Lung (tissue), 12 donors: ENCODE data around the gene NT5DC3. TPM values are rescaled to one million over a fixed set of nuclear protein-coding genes. Genes with fewer than 3 reads are reported as not detected.

ENCODE experiments used
- ATAC-seq: fragments of 200-7000 bp; cut with Tn5 transposase; one replicate; pipeline ENCODE4 v1.9.1; 2020; ENCODE audit warnings: moderate number of reproducible peaks; ENCODE audit not compliant: insufficient read depth, low FRiP score
- DNase-seq, 3 donors: peaks; one replicate each; pipeline ENCODE4 v3.0.0-alpha.2; 2013 to 2017
- H3K27ac ChIP-seq, 2 donors: one replicate each; pipeline ENCODE4 v1.5.1; 2013; ENCODE audit warnings: mild to moderate bottlenecking in 2 of 2, moderate library complexity in 2 of 2, control low read depth in 1 of 2, inconsistent platforms in 1 of 2, low read depth in 1 of 2, low read length in 1 of 2
- H3K27me3 ChIP-seq, 3 donors: one replicate each; pipeline ENCODE4 v1.5.1; 2013; ENCODE audit warnings: low read length in 2 of 3; ENCODE audit not compliant: control insufficient read depth in 3 of 3, insufficient read depth in 3 of 3
- H3K36me3 ChIP-seq, 4 donors: one replicate each; pipeline ENCODE4 v1.5.1; 2013; ENCODE audit warnings: low read length in 4 of 4, mild to moderate bottlenecking in 1 of 4, moderate library complexity in 1 of 4; ENCODE audit not compliant: control insufficient read depth in 4 of 4, insufficient read depth in 4 of 4
- H3K4me1 ChIP-seq, 5 donors: one replicate each; pipeline ENCODE4 v1.5.1; 2013; ENCODE audit warnings: low read length in 5 of 5, mild to moderate bottlenecking in 2 of 5, moderate library complexity in 1 of 5; ENCODE audit not compliant: control insufficient read depth in 5 of 5, insufficient read depth in 5 of 5
- H3K4me3 ChIP-seq: one replicate; pipeline ENCODE4 v1.5.1; 2013; ENCODE audit warnings: mild to moderate bottlenecking, control low read depth, moderate library complexity
- H3K9ac ChIP-seq, 2 donors: one replicate each; pipeline ENCODE4 v1.5.1; 2013; ENCODE audit warnings: low read length in 2 of 2, control low read depth in 1 of 2; ENCODE audit not compliant: insufficient read depth in 1 of 2
- H3K9me3 ChIP-seq, 4 donors: one replicate each; pipeline ENCODE4 v1.5.1; 2013; ENCODE audit warnings: low read length in 3 of 4, mild to moderate bottlenecking in 1 of 4, moderate library complexity in 1 of 4; ENCODE audit not compliant: control insufficient read depth in 4 of 4, insufficient read depth in 3 of 4
- WGBS, 2 donors: extraction: QIAGEN DNeasy Blood & Tissue Kit; methylation state at CpG; one replicate each; pipeline ENCODE4 v1.1.7; 2013; 5-methylcytosine and 5-hydroxymethylcytosine counted together
- polyA plus RNA-seq, 2 donors: library from polyadenylated mRNA; stranded (reverse); fragments of 200-250 nt; gene quantifications; one replicate each; pipeline ENCODE4 v1.2.1, GENCODE V29; 2013
- total RNA-seq, 2 donors: library from RNA; depleted of rRNA in 1 of 2; stranded (reverse); fragments of >200 nt in 1 of 2; gene quantifications; one replicate each; pipeline ENCODE4 v1.2.1, GENCODE V29; 2014 to 2021
- TF ChIP-seq, protein P1 (sequence below): IDR thresholded peaks from 2 replicates; pipeline ENCODE4 v1.5.1; 2012; ENCODE audit warnings: mild to moderate bottlenecking; ENCODE audit errors: control extremely low read depth, extremely low read depth
- donor health status: control.
- donor health status: control.
- donor health status: Bipolar disorder and iron deficiency.
- donor health status: healthy.
- donor health status: DM: yes; HTN: yes; CAD: no.

Gene NT5DC3
- total and polyA plus RNA-seq, 4 donors: 0.93 to 12.3 (median 3.6) TPM

DNA sequence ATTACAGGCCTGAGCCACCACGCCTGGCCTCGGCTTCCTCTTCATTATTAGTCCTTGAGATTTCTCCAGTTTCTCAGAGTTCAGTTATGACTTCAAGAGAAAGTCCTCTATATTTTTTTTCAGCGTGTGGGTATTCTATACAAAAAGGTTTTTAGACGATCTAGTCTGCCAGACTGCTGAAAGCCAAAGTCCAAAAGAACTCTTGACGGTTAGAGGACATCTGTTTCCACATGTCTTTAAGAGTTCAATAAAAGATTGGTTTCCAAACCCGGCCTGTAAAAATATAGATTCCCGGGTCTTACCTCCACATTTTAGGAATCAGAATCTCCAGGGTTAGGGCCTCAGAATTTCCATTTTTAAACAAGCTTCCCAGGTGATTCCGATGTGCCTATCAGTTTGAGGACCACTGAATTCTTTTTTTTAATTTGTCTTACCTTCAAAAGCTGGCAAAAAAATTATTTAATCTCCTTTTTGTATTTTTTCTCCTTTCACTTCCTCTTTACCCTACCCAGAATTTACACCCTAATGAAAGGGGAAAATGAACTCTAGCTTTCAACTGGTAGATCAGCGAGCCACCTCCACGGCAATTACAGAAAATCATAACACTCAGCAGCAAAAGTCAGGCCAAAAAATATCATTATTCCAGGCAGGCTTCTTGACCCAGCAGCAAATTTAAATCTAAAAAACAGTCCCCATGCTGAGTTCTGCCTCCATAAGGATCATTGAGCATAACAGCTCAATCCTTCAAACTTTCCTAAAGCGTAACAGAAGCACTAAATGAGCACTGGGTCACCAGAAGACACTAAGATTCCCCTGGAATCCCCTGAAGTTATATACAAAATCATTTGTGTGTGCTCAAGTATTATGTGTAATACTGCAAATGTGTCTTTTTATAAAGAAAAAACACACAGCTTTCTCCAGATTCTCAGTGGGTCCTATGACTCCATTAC is 8.7 kb downstream of the NT5DC3 start:
- TF ChIP-seq, protein P1, sequence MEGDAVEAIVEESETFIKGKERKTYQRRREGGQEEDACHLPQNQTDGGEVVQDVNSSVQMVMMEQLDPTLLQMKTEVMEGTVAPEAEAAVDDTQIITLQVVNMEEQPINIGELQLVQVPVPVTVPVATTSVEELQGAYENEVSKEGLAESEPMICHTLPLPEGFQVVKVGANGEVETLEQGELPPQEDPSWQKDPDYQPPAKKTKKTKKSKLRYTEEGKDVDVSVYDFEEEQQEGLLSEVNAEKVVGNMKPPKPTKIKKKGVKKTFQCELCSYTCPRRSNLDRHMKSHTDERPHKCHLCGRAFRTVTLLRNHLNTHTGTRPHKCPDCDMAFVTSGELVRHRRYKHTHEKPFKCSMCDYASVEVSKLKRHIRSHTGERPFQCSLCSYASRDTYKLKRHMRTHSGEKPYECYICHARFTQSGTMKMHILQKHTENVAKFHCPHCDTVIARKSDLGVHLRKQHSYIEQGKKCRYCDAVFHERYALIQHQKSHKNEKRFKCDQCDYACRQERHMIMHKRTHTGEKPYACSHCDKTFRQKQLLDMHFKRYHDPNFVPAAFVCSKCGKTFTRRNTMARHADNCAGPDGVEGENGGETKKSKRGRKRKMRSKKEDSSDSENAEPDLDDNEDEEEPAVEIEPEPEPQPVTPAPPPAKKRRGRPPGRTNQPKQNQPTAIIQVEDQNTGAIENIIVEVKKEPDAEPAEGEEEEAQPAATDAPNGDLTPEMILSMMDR: no peak

DNA sequence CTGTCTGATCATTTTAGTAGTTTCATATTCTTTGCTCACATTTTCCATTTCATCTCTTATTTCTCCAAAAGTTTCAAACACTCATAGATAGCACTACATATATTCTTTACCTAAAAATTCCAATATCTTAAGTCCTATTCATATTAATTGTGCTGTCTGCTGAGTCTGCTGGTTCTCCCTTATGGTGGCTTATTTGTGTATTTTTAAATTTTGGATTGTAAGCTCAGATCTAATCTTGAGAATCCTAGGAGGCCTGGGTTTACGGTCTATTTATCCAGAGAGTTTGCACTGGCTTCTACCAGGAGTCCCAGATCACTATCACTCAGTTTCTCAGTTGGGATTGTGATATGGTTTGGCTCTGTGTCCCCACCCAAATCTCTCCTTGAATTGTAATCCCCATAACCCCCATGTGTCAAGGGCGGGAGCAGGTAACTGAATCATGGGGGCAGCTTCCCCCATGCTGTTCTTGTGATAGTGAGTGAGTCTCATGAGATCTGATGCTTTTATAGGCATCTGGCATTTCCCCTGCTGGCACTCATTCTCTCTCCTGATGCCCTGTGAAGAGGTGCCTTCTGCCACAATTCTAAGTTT is 10.2 kb downstream of the NT5DC3 start:
- peaks cover 0 to 2% (median 0%) of the 10 kb centered on the region in 4 donors for H3K9me3 ChIP-seq

More for the DNA sequence above, 8.7 kb downstream of the NT5DC3 start:
- Histone ChIP-seq H3K27me3 (no peaks in the 10 kb centered on the region), H3K4me3 (no peak overlapping the region), H3K4me1 (peaks cover 0 to 14% (median 0%) of the 10 kb centered on the region in 5 donors), H3K9ac (no peak overlapping the region), H3K9me3 (peaks cover 0 to 2% (median 0%) of the 10 kb centered on the region in 4 donors), H3K36me3 (no peaks in the 10 kb centered on the region), H3K27ac (no peak overlapping the region)
- ATAC-seq: no peak
- WGBS, 2 donors: 79 to 84% methylated on average over 11 of the region's 11 CpGs
- DNase-seq: peak in 2 of 3 donors; percentile 59 to 82

DNA sequence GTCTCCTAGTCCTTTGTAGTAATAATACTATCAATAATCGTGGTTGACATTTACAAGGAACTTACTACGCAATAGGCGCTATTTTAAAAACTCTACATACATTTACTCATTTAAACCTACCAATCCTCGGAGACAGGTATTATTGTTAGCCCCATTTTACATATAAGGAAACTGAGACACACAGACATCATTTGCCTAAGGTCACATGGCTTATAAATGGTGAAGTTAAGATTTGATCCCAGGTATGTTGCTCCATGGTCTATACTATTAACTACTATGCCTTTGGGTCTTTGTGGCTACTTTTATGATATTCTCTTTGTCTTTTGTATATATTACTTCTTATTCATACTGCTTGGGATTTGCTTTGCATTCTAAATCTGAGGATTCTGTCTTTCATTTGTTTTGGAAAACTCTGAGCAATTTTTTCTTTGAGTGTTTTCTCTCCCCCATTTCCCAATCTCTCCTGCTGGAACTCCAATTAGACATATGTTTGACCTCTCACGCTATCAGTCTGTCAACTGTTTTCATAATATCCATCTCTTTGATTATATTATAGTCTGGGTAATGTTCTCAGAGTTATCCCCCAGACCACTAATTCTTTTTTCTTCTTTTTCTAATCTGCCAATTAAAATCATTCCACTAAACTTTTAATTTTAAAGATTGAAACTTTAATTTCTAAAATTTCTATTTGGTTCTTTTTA is 10.9 kb downstream of the NT5DC3 start:
- H3K4me1 ChIP-seq: peaks cover 0 to 14% (median 0%) of the 10 kb centered on the region in 5 donors
- 91 to 93% methylated on average over 5 of the region's 5 CpGs for WGBS, 2 donors
- no peak overlapping the region for H3K27ac ChIP-seq
- H3K27me3 ChIP-seq: no peaks in the 10 kb centered on the region
- DNase-seq: no peak
- no peak overlapping the region for H3K4me3 ChIP-seq
- ATAC-seq: no peak
- peaks cover 0 to 2% (median 0%) of the 10 kb centered on the region in 4 donors for H3K9me3 ChIP-seq
- TF ChIP-seq, protein P1: no peak
- no peaks in the 10 kb centered on the region for H3K36me3 ChIP-seq
- no peak overlapping the region for H3K9ac ChIP-seq

More for the DNA sequence above, 10.2 kb downstream of the NT5DC3 start:
- Histone ChIP-seq H3K27me3 (no peaks in the 10 kb centered on the region), H3K4me1 (peaks cover 0 to 14% (median 0%) of the 10 kb centered on the region in 5 donors), H3K27ac (no peak overlapping the region), H3K9ac (no peak overlapping the region), H3K4me3 (no peak overlapping the region), H3K36me3 (no peaks in the 10 kb centered on the region)
- TF ChIP-seq, protein P1: no peak
- 91 to 98% methylated on average over 2 of the region's 2 CpGs for WGBS, 2 donors
- no peak for ATAC-seq
- no peak for DNase-seq
